HepG2 (cell line): ENCODE results near the gene ASB16. TPM values are rescaled to one million over a fixed set of nuclear protein-coding genes. Genes with fewer than 3 reads are reported as not detected.
A peak's percentile ranks its signal among the peaks of the same experiment; 100 is the strongest.

Experiments
- ADNP ChIP-seq: sonication (generic); formaldehyde crosslinking; IDR thresholded peaks from 2 replicates; pipeline ENCODE4 v1.4.0; 2020; ENCODE audit warnings: missing genetic modification reagents
- AGO1 ChIP-seq: fragments of 200-400 bp; formaldehyde crosslinking; IDR thresholded peaks from 2 replicates; pipeline ENCODE4 v1.6.1; 2017; ENCODE audit warnings: mild to moderate bottlenecking, low read depth, low read length, moderate library complexity; ENCODE audit not compliant: poor library complexity, severe bottlenecking
- ATRX ChIP-seq: sonication (generic); formaldehyde crosslinking; IDR thresholded peaks from 2 replicates; pipeline ENCODE4 v1.4.0; 2020; ENCODE audit warnings: missing genetic modification reagents, borderline replicate concordance
- BRD4 ChIP-seq: sonication (generic); formaldehyde crosslinking; IDR thresholded peaks from 2 replicates; pipeline ENCODE4 v1.4.0; 2020; ENCODE audit warnings: missing genetic modification reagents
- DNMT3B ChIP-seq: conservative IDR thresholded peaks from 2 replicates; pipeline ENCODE4 v1.6.1; 2016; ENCODE audit warnings: missing biosample characterization, control low read depth
- EZH2 ChIP-seq: conservative IDR thresholded peaks from 2 replicates; pipeline ENCODE4 v1.6.1; 2012; ENCODE audit warnings: mild to moderate bottlenecking, low read depth, low read length, moderate library complexity
- FOXA3 ChIP-seq: IDR thresholded peaks from 2 replicates; pipeline ENCODE4 v1.6.1; 2016; ENCODE audit warnings: missing genetic modification reagents, missing compliant biosample characterization
- GZF1 ChIP-seq: sonication (generic); formaldehyde crosslinking; IDR thresholded peaks from 2 replicates; pipeline ENCODE4 v1.5.1; 2020; ENCODE audit warnings: mild to moderate bottlenecking, missing genetic modification reagents
- KAT8 ChIP-seq: IDR thresholded peaks from 2 replicates; pipeline ENCODE4 v1.6.1; 2016; ENCODE audit warnings: missing genetic modification reagents, missing compliant biosample characterization
- MEIS1 ChIP-seq: sonication (generic); formaldehyde crosslinking; IDR thresholded peaks from 2 replicates; pipeline ENCODE4 v1.9.0; 2021; ENCODE audit warnings: mild to moderate bottlenecking, missing genetic modification reagents, moderate library complexity, borderline replicate concordance
- PBX3 ChIP-seq: sonication (generic); formaldehyde crosslinking; IDR thresholded peaks from 2 replicates; pipeline ENCODE4 v1.8.1; 2023; ENCODE audit warnings: missing genetic modification reagents, inconsistent platforms, borderline replicate concordance
- PHF21A ChIP-seq: sonication (generic); formaldehyde crosslinking; IDR thresholded peaks from 2 replicates; pipeline ENCODE4 v1.5.0; 2020; ENCODE audit warnings: mild to moderate bottlenecking, missing genetic modification reagents
- SMARCE1 ChIP-seq: fragments of 450-650 bp; IDR thresholded peaks from 2 replicates; pipeline ENCODE4 v1.6.1; 2017; ENCODE audit warnings: borderline replicate concordance
- SMC3 ChIP-seq: IDR thresholded peaks from 2 replicates; pipeline ENCODE4 v1.6.1; 2011; ENCODE audit warnings: low read length, improper control_type of control experiment
- SOX6 ChIP-seq, 2 experiments: fragments of 450-650 bp in 1 of 2; sonication (generic) in 1 of 2; formaldehyde crosslinking in 1 of 2; IDR thresholded peaks; 2 replicates each; pipeline versions ENCODE4 v1.4.0 to v1.6.1; 2017 to 2020; ENCODE audit warnings: antibody characterized with exemption in 1 of 2, mild to moderate bottlenecking in 1 of 2, missing genetic modification reagents in 1 of 2
- TAF15 ChIP-seq: fragments of 200-400 bp; formaldehyde crosslinking; IDR thresholded peaks from one replicate; pipeline ENCODE4 v1.6.1; 2018; ENCODE audit warnings: mild to moderate bottlenecking, low read depth, low read length; ENCODE audit not compliant: poor library complexity, severe bottlenecking
- ZBTB20 ChIP-seq: sonication (generic); formaldehyde crosslinking; IDR thresholded peaks from 2 replicates; pipeline ENCODE4 v1.8.1; 2023; ENCODE audit warnings: missing genetic modification reagents, low read depth, mild to moderate bottlenecking, borderline replicate concordance
- ZNF124 ChIP-seq: sonication (generic); formaldehyde crosslinking; IDR thresholded peaks from 2 replicates; pipeline ENCODE4 v1.4.0; 2020; ENCODE audit warnings: missing genetic modification reagents
- ZNF264 ChIP-seq: sonication (generic); formaldehyde crosslinking; IDR thresholded peaks from 2 replicates; pipeline ENCODE4 v1.4.0; 2020; ENCODE audit warnings: missing genetic modification reagents
- ZNF552 ChIP-seq: sonication (generic); formaldehyde crosslinking; IDR thresholded peaks from 2 replicates; pipeline ENCODE4 v1.9.0; 2022; ENCODE audit warnings: missing genetic modification reagents, mild to moderate bottlenecking, borderline replicate concordance
- ZNF567 ChIP-seq: sonication (generic); formaldehyde crosslinking; IDR thresholded peaks from 2 replicates; pipeline ENCODE4 v1.8.1; 2023; ENCODE audit warnings: mild to moderate bottlenecking, missing genetic modification reagents, borderline replicate concordance
- ZNF616 ChIP-seq: sonication (generic); formaldehyde crosslinking; IDR thresholded peaks from 2 replicates; pipeline ENCODE4 v1.5.0; 2020; ENCODE audit warnings: low read depth, mild to moderate bottlenecking, missing genetic modification reagents
- ZNF770 ChIP-seq: sonication (generic); formaldehyde crosslinking; IDR thresholded peaks from 2 replicates; pipeline ENCODE4 v1.5.0; 2020; ENCODE audit warnings: mild to moderate bottlenecking, missing genetic modification reagents
- ZNF782 ChIP-seq: sonication (generic); formaldehyde crosslinking; IDR thresholded peaks from 2 replicates; pipeline ENCODE4 v1.4.0; 2020; ENCODE audit warnings: missing genetic modification reagents, mild to moderate bottlenecking, borderline replicate concordance
- ZSCAN22 ChIP-seq: sonication (generic); formaldehyde crosslinking; IDR thresholded peaks from 2 replicates; pipeline ENCODE4 v1.4.0; 2020; ENCODE audit warnings: mild to moderate bottlenecking, missing genetic modification reagents
- polyA plus RNA-seq, 8 experiments: library from polyadenylated mRNA; depleted of rRNA in 3 of 8; stranded (reverse) in 7 of 8; unstranded in 1 of 8; fragments of >200 nt; fragmentation: Illumina TruSeq in 4 of 8; extraction: Trizol in 4 of 8; gene quantifications; 2 replicates each; pipeline versions ENCODE4 v1.2.1 to v1.2.3, GENCODE V29; 2011 to 2016; ENCODE audit warnings: low read depth in 4 of 8, missing spikeins in 1 of 8, mixed read lengths in 1 of 8; ENCODE audit not compliant: insufficient read depth in 1 of 8
- total RNA-seq, 5 experiments: library from RNA; depleted of rRNA; stranded (reverse); fragments of >200 nt; fragmentation: Illumina TruSeq; extraction: Trizol; gene quantifications; 2 replicates each; pipeline ENCODE4 v1.2.3, GENCODE V29; 2016; ENCODE audit warnings: low read depth in 1 of 5
- TF ChIP-seq, protein P1 (sequence below): sonication (generic); formaldehyde crosslinking; IDR thresholded peaks from 2 replicates; pipeline ENCODE4 v1.8.1; 2023; ENCODE audit warnings: mild to moderate bottlenecking, moderate library complexity, missing genetic modification reagents

ASB16 gene
- total and polyA plus RNA-seq, 2 of the 13 experiments (the other 11 are each of a cell fraction or from before 2014, with no cell fraction given), result 0.07 TPM; not detected in 1

- TF ChIP-seq, protein P1, sequence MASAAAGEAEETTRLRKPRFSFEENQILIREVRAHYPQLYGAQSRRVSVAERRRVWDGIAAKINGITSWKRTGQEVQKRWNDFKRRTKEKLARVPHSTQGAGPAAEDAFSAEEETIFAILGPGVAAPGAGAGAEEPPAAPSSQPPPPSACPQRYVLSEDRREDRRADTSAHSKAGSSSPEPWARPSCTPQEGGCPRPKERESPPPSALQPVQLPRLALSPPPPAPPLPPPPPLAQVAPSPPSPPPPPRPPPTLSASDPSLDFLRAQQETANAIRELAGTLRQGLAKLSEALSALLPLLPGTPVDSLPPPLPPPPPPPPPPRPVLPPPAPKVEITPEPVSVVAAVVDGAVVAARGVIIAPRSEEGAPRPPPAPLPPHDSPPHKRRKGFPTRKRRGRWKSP (CRISPR knock-in tag), result peak; percentile 69; the same call in 1 of the 2 replicates
- TF ChIP-seq PHF21A (CRISPR knock-in tag) (0 out of 2 replicates have a peak, but pooled peaks have one; percentile 65), ZNF782 (CRISPR knock-in tag) (peak; percentile 67; the same call in 1 of the 2 replicates), ZSCAN22 (0 out of 2 replicates have a peak, but pooled peaks have one; percentile 75), ZNF264 (no peak; the same call in 1 of the 2 replicates), ZNF616 (CRISPR knock-in tag) (0 out of 2 replicates have a peak, but pooled peaks have one; percentile 42), ADNP (CRISPR knock-in tag) (peak; percentile 91; the same call in 1 of the 2 replicates), FOXA3 (CRISPR knock-in tag) (no peak; the same call in 1 of the 2 replicates), AGO1 (peak; percentile 56), MEIS1 (CRISPR knock-in tag) (peak; percentile 50; the same call in 1 of the 2 replicates), EZH2 (no peak), ZNF552 (CRISPR knock-in tag) (no peak), ZNF124 (CRISPR knock-in tag) (no peak; the same call in none of the 2 replicates), ZBTB20 (peak; percentile 55; the same call in 1 of the 2 replicates), KAT8 (CRISPR knock-in tag) (peak; percentile 46; the same call in 1 of the 2 replicates), BRD4 (CRISPR knock-in tag) (no peak), DNMT3B (CRISPR knock-in tag) (peak; percentile 86), SOX6 (IDR thresholded peaks at IDR 0.05) (no peak), SOX6 (CRISPR knock-in tag; IDR thresholded peaks at IDR 0.05) (peak; percentile 84), GZF1 (CRISPR knock-in tag) (no peak; the same call in 1 of the 2 replicates), SMC3 (peak; percentile 81), ATRX (no peak), SMARCE1 (no peak), TAF15 (peak; percentile 27), ZNF567 (CRISPR knock-in tag) (no peak), PBX3 (CRISPR knock-in tag) (no peak), ZNF770 (CRISPR knock-in tag) (peak; percentile 61; the same call in 1 of the 2 replicates)
These were observed 47.0 kb upstream of the ASB16 start, which contains the start of gene HDAC5 (continued) for GRCh38 chr17:44123356-44124117.
